Measurements from ENCODE around the gene CDH4.

CDH4 gene

DNA sequence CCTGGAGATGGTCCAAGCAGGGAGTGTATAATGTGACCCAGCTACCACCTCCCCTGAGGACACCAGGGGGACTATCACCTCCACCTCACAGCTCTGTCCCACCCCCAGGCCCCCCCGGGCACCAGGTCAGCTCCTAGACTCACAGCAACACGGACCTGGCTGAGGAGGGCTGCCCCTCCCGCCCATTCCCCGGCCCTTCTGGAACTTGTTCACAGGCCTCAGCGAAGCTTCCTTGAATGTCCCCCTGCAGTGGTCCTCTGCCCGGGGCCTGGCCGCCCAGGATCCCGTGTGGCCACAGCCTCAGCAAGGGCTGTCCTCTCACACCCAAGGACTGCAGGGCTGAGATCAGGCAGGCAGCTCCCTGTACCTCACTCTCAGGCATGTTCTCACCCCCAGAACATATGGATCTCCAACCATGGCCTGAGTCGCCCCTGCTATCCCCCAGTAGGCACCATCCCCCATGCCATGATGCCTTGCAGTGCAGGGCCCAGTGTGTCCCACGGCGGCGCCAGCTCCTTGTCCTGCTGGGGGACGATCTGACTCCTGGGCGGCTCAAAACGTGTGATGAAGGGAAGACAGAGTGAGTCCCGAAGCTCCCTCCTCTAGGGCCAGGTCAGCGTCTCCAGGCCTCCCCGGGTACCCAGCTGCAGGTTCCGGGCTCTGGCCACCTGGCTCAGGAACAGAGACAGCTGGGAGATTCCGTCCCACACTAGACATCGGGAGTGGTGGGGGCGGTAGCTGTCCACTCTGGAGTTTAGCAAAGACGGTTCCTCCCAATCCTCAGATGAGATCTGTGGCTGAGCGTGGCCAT is 655.2 kb downstream of the CDH4 start:
- H3K27me3 ChIP-seq: no peaks in the 10 kb centered on the region
- H3K36me3 ChIP-seq: no peaks in the 10 kb centered on the region
- no peaks in the 10 kb centered on the region for H3K4me1 ChIP-seq (ENCODE audit: control insufficient read depth in 1 of 2, insufficient read depth in 1 of 2, low read depth in 1 of 2, low read length in 1 of 2)
- no peak overlapping the region for H3K27ac ChIP-seq
- H3K4me3 ChIP-seq (ENCODE audit: low read depth in 1 of 2, low read length in 1 of 2): no peak overlapping the region
- TF ChIP-seq, protein P1, sequence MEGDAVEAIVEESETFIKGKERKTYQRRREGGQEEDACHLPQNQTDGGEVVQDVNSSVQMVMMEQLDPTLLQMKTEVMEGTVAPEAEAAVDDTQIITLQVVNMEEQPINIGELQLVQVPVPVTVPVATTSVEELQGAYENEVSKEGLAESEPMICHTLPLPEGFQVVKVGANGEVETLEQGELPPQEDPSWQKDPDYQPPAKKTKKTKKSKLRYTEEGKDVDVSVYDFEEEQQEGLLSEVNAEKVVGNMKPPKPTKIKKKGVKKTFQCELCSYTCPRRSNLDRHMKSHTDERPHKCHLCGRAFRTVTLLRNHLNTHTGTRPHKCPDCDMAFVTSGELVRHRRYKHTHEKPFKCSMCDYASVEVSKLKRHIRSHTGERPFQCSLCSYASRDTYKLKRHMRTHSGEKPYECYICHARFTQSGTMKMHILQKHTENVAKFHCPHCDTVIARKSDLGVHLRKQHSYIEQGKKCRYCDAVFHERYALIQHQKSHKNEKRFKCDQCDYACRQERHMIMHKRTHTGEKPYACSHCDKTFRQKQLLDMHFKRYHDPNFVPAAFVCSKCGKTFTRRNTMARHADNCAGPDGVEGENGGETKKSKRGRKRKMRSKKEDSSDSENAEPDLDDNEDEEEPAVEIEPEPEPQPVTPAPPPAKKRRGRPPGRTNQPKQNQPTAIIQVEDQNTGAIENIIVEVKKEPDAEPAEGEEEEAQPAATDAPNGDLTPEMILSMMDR (IDR thresholded peaks at IDR 0.05): no peak
- no peaks in the 10 kb centered on the region for H3K9me3 ChIP-seq

DNA sequence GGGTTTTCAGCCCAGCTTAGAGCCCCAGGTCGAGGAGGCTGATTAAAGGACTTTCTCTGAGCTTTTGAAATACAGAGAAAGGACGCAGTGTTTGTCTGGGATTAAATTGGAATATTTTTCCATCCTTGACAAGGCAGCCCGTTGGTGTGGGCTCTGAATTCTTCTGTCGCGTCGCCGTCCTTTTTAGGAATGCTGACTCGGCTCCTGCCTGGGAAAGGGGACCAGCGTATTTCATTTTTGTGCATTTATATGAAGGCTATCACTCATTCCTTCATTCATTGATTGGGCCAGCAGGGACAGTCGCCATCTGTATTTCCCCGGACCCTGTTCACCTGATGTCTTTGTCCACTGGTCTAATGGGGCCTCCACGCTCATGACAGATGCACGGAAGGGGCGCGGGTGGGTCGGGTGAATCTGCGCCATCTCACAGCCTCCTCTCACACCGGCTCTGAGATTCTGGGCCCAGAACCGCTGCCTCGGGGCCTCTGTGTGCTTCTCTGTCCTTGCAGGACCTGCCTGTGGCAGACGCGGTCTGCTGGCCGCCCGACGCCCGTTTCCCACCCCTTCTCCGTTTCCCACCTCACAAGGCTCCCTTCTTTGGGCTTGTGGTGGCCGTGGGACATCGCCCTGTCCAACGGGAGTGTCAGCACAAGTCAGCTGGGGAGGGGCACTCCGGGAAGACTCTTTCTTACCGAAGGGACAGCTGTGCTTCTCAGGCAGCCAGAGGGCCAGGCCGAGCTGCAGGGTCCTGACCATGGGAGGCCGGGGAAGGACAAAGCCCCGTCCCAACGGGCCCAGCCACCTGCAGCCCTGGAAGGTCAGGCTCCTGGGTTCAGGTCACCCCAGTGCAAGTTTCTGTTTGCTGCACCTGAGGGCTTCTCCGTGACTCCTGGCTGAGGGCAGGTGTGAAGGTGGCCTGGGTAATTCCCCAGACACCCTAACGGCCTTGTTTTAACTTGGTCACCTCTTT is 656.3 kb downstream of the CDH4 start:
- no peaks in the 10 kb centered on the region for H3K36me3 ChIP-seq
- H3K4me3 ChIP-seq (ENCODE audit: low read depth in 1 of 2, low read length in 1 of 2): no peak overlapping the region
- no peaks in the 10 kb centered on the region for H3K9me3 ChIP-seq
- TF ChIP-seq, protein P1 (IDR thresholded peaks at IDR 0.05): no peak
- no peaks in the 10 kb centered on the region for H3K4me1 ChIP-seq (ENCODE audit: control insufficient read depth in 1 of 2, insufficient read depth in 1 of 2, low read depth in 1 of 2, low read length in 1 of 2)
- H3K27me3 ChIP-seq: no peaks in the 10 kb centered on the region
- H3K27ac ChIP-seq: no peak overlapping the region

DNA sequence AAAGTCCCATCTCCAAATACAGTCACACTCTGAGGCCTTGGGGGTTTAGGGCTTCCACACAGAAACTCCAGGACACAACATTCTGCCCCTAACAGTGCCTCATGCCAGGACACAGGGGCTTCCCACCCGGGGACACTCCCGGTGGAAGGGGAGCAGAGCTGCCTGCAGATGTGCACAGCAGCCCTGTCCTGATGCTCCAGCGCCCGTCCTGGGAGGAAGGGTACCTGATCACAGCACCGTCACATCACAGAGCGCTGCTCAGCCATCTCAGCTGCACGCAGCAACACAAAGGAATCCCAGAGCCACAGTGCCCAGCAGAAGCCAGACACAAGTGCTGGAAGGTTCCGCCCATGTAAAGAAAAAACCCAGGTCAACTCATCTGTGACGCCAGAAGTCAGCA is 657.0 kb downstream of the CDH4 start:
- Histone ChIP-seq H3K27me3 (no peaks in the 10 kb centered on the region), H3K4me1 (ENCODE audit: control insufficient read depth in 1 of 2, insufficient read depth in 1 of 2, low read depth in 1 of 2, low read length in 1 of 2) (no peaks in the 10 kb centered on the region), H3K9me3 (no peaks in the 10 kb centered on the region), H3K4me3 (ENCODE audit: low read depth in 1 of 2, low read length in 1 of 2) (no peak overlapping the region), H3K27ac (no peak overlapping the region), H3K36me3 (no peaks in the 10 kb centered on the region)
- TF ChIP-seq, protein P1 (IDR thresholded peaks at IDR 0.05): no peak

DNA sequence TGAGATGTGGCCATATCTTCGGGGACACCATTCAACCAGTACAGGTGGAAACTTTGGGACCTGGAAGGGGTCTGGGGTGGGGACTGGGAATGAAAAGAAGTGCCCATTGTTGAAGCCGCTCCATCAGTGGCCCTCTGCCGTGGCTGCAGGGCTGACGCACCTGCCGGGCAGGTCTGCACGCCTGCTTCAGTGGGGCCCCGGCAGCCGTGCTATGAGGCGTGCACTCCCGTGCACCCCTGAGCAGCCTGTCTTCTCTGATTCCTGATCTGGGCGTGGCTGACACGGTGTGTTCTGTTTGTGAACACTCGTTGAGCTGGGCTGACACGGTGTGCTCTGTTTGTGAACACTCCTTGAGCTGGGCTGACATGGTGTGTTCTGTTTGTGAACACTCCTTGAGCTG is 657.8 kb downstream of the CDH4 start:
- H3K9me3 ChIP-seq: no peaks in the 10 kb centered on the region
- no peaks in the 10 kb centered on the region for H3K4me1 ChIP-seq (ENCODE audit: control insufficient read depth in 1 of 2, insufficient read depth in 1 of 2, low read depth in 1 of 2, low read length in 1 of 2)
- H3K4me3 ChIP-seq (ENCODE audit: low read depth in 1 of 2, low read length in 1 of 2): no peak overlapping the region
- TF ChIP-seq, protein P1 (IDR thresholded peaks at IDR 0.05): no peak
- H3K27ac ChIP-seq: no peak overlapping the region
- no peaks in the 10 kb centered on the region for H3K36me3 ChIP-seq
- H3K27me3 ChIP-seq: no peaks in the 10 kb centered on the region

DNA sequence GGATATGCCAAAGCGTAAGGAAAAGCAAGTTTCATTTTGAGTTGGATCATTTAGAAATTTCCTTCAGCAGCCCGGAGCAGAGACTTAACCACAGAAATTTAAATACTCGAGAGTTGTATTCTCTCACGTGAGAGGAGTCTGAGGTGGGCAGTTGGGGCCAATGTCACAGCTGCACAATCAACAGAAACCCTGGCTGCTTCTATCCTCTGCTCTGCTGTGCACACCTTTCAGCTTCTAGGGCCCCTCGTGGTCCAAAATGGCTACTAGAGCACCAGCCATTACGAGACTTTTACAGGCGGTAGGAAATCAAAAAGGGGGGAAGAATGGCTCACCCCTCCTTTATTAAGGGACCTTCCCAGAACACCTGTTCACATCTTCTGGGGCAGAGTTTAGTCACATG is 659.8 kb downstream of the CDH4 start:
- H3K9me3 ChIP-seq: no peaks in the 10 kb centered on the region
- no peaks in the 10 kb centered on the region for H3K4me1 ChIP-seq (ENCODE audit: control insufficient read depth in 1 of 2, insufficient read depth in 1 of 2, low read depth in 1 of 2, low read length in 1 of 2)
- no peaks in the 10 kb centered on the region for H3K36me3 ChIP-seq
- no peak overlapping the region for H3K27ac ChIP-seq
- no peaks in the 10 kb centered on the region for H3K27me3 ChIP-seq
- TF ChIP-seq, protein P1 (IDR thresholded peaks at IDR 0.05): no peak
- H3K4me3 ChIP-seq (ENCODE audit: low read depth in 1 of 2, low read length in 1 of 2): no peak overlapping the region
